ENCODE results near the gene SMIM27.

DNA sequence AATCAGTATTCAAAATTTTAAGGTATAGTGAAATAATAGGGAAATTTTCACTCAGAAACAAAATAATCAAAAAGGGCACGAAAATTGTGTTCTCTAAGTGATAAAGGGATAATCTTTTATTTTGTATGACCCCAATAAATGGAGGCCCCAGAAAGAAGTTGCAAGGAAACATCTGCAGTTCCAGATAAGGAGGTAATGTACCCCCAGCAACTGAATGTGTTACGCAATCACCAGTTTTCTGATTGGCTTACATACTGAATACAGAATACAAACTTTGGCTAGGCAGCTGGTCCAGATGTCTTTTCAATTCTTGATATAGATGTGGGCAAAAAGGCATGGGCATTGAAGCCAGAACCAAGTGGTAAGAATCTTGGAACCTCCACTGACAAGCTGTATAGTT lies 2.0 kb downstream of the SMIM27 start:
- TF ChIP-seq GATA2 (IDR thresholded peaks at IDR 0.05; ENCODE audit: low read depth, low read length) (no peak), GATA3 (IDR thresholded peaks at IDR 0.05; ENCODE audit: low read depth, low read length) (no peak)
